HG03103 (cell line): Measurements from ENCODE around the gene RASGEF1B.

ENCODE experiments used
- ATAC-seq: cut with Tn5 transposase; IDR thresholded peaks from one replicate; pipeline ENCODE4 v1.9.1; 2021; ENCODE audit warnings: low read depth; ENCODE audit not compliant: unreplicated experiment

RASGEF1B gene

GRCh38 chr4:81471588-81472280 lies at the start of gene RASGEF1B:
Gene RASGEF1B (minus strand): TSS chr4:81471907. CDS start chr4:81459508, 12,399 bp downstream.
- peak; percentile 92 for ATAC-seq

- no peak for ATAC-seq
These were observed 48.1 kb upstream of the RASGEF1B start for GRCh38 chr4:81519856-81520255.

- no peak for ATAC-seq
These were observed 47.7 kb upstream of the RASGEF1B start for GRCh38 chr4:81519427-81519773.

- ATAC-seq: no peak
These were observed 47.2 kb upstream of the RASGEF1B start for GRCh38 chr4:81518762-81519426.

GRCh38 chr4:81516241-81516640 lies 44.5 kb upstream of the RASGEF1B start:
- ATAC-seq: no peak

GRCh38 chr4:81512757-81513501 lies 41.2 kb upstream of the RASGEF1B start:
- ATAC-seq: no peak

GRCh38 chr4:81512001-81512756 lies 40.5 kb upstream of the RASGEF1B start:
- no peak for ATAC-seq

GRCh38 chr4:81510643-81511178 lies 39.0 kb upstream of the RASGEF1B start:
- no peak for ATAC-seq

- ATAC-seq: no peak
These were observed 38.1 kb upstream of the RASGEF1B start for GRCh38 chr4:81509822-81510221.

- ATAC-seq: no peak
These were observed 37.5 kb upstream of the RASGEF1B start for GRCh38 chr4:81509191-81509590.

GRCh38 chr4:81508411-81509185 lies 36.9 kb upstream of the RASGEF1B start:
- no peak for ATAC-seq

- ATAC-seq: no peak
These were observed 35.8 kb upstream of the RASGEF1B start for GRCh38 chr4:81507530-81507929.

GRCh38 chr4:81506731-81507130 lies 35.0 kb upstream of the RASGEF1B start:
- ATAC-seq: no peak

- no peak for ATAC-seq
These were observed 34.0 kb upstream of the RASGEF1B start for GRCh38 chr4:81505726-81506125.

- peak; percentile 38 for ATAC-seq
These were observed 33.4 kb upstream of the RASGEF1B start for GRCh38 chr4:81505004-81505598.

- ATAC-seq: no peak
These were observed 32.7 kb upstream of the RASGEF1B start for GRCh38 chr4:81504112-81505003.

GRCh38 chr4:81503586-81503985 lies 31.9 kb upstream of the RASGEF1B start:
- ATAC-seq: no peak

- ATAC-seq: no peak
These were observed 30.9 kb upstream of the RASGEF1B start for GRCh38 chr4:81502564-81502963.
